Gastrocnemius medialis (tissue), 4 donors: ENCODE data around the gene CCDC142.

ENCODE experiments used
- CTCF ChIP-seq, 5 experiments: fragments of 450-650 bp in 3 of 5; fragments of 200-600 bp in 2 of 5; sonication (generic) in 2 of 5; IDR thresholded peaks in 4 of 5; conservative IDR thresholded peaks in 1 of 5; 1 replicate in 4 of 5; 2 replicates in 1 of 5; pipeline ENCODE4 v1.5.1; 2016 to 2019; ENCODE audit warnings: antibody characterized with exemption in 5 of 5, mild to moderate bottlenecking in 3 of 5, moderate library complexity in 3 of 5
- POLR2A ChIP-seq, 2 donors: fragments of 450-650 bp; IDR thresholded peaks; one replicate each; pipeline ENCODE4 v1.6.1; 2017; ENCODE audit warnings: antibody characterized with exemption in 2 of 2, mild to moderate bottlenecking in 2 of 2, moderate library complexity in 2 of 2

- no peak for TF ChIP-seq CTCF (IDR thresholded peaks at IDR 0.05 in 4 of 5, conservative IDR thresholded peaks at IDR 0.05 in 1 of 5)
- no peak for TF ChIP-seq POLR2A (IDR thresholded peaks at IDR 0.05)
Observed at GRCh38 chr2:74491648-74492544, 9.1 kb upstream of the CCDC142 start.
